NCI-H2081 treated with DMSO at 0.1 percent for 48 hours (cell line): ENCODE data around the gene CCDC78.
A peak's percentile ranks its signal among the peaks of the same experiment; 100 is the strongest.
"Not testable (repeated sequence)": the region's sequence is repeated elsewhere in the genome, so short reads cannot be mapped to it uniquely, and the experiment has no call there.

Experiments
- DNase-seq: peaks from one replicate; lab custom pipeline; 2025; lab: John Stamatoyannopoulos, UW

Gene CCDC78

GRCh38 chr16:722835-723633 is 3.2 kb downstream of the CCDC78 start:
- DNase-seq = no peak

GRCh38 chr16:721765-722540 is 4.3 kb downstream of the CCDC78 start:
- no peak for DNase-seq

- DNase-seq = no peak
Observed at GRCh38 chr16:720990-721764, 5.1 kb downstream of the CCDC78 start, which contains the start of gene ANTKMT. Gene ANTKMT (plus strand): TSS chr16:721146. CDS start chr16:721275, 129 bp downstream.

- no peak for DNase-seq
Observed at GRCh38 chr16:720447-720989, 5.7 kb downstream of the CCDC78 start.

- DNase-seq = peak; percentile 32
Observed at GRCh38 chr16:719815-720446, 6.3 kb downstream of the CCDC78 start.

- no peak for DNase-seq
Observed at GRCh38 chr16:718922-719321, 7.3 kb downstream of the CCDC78 start.

- no peak for DNase-seq
Observed at GRCh38 chr16:718389-718788, 7.9 kb downstream of the CCDC78 start.

- DNase-seq = no peak
Observed at GRCh38 chr16:717450-718245, 8.6 kb downstream of the CCDC78 start.

- no peak for DNase-seq
Observed at GRCh38 chr16:716768-717325, 9.4 kb downstream of the CCDC78 start.

- DNase-seq = no peak
Observed at GRCh38 chr16:716200-716568, 10.1 kb downstream of the CCDC78 start.

GRCh38 chr16:715477-716199 is 10.6 kb downstream of the CCDC78 start:
- DNase-seq = no peak

GRCh38 chr16:714558-715476 is 11.4 kb downstream of the CCDC78 start, which contains the start of gene METRN:
Gene METRN (plus strand): TSS chr16:715118. CDS start chr16:715290, 172 bp downstream.
- DNase-seq = no peak

GRCh38 chr16:714079-714478 is 12.2 kb downstream of the CCDC78 start:
- no peak for DNase-seq

- DNase-seq = not testable (repeated sequence)
Observed at GRCh38 chr16:712740-713250, 13.4 kb downstream of the CCDC78 start.

GRCh38 chr16:711548-712320 is 14.5 kb downstream of the CCDC78 start:
- no peak for DNase-seq

- no peak for DNase-seq
Observed at GRCh38 chr16:711084-711483, 15.2 kb downstream of the CCDC78 start.

GRCh38 chr16:710500-711075 is 15.7 kb downstream of the CCDC78 start:
- DNase-seq = no peak
